Neural progenitor cell (in vitro differentiated cells): ENCODE results near the gene ATP11A. TPM values are rescaled to one million over a fixed set of nuclear protein-coding genes. Genes with fewer than 3 reads are reported as not detected.

Experiments
- DNase-seq: peaks from one replicate; pipeline ENCODE4 v3.0.0-alpha.2; 2016; ENCODE audit warnings: low spot score
- H2AFZ ChIP-seq: fragments of 200-600 bp; sonication (generic); replicated peaks from 2 replicates; pipeline ENCODE4 v1.6.1; 2016; ENCODE audit warnings: antibody characterized with exemption
- H3F3A ChIP-seq: fragments of 200-600 bp; sonication (generic); 2 replicates; pipeline ENCODE4 v1.6.1; 2016; ENCODE audit warnings: antibody characterized with exemption, low read depth
- H3K27ac ChIP-seq: fragments of 200-600 bp; sonication (generic); 2 replicates; pipeline ENCODE4 v1.5.1; 2016; ENCODE audit warnings: mild to moderate bottlenecking
- H3K27me3 ChIP-seq: fragments of 200-600 bp; sonication (generic); 2 replicates; pipeline ENCODE4 v1.6.1; 2016; ENCODE audit warnings: mild to moderate bottlenecking, moderate library complexity
- H3K36me3 ChIP-seq: fragments of 200-600 bp; sonication (generic); 2 replicates; pipeline ENCODE4 v1.5.1; 2016
- H3K4me1 ChIP-seq: fragments of 200-600 bp; sonication (generic); 2 replicates; pipeline ENCODE4 v1.6.1; 2016; ENCODE audit warnings: mixed run types
- H3K4me2 ChIP-seq: fragments of 200-600 bp; sonication (generic); 2 replicates; pipeline ENCODE4 v1.6.1; 2016
- H3K4me3 ChIP-seq: fragments of 200-600 bp; sonication (generic); 2 replicates; pipeline ENCODE4 v1.5.1; 2016
- H3K79me2 ChIP-seq: fragments of 200-600 bp; sonication (generic); 2 replicates; pipeline ENCODE4 v1.6.1; 2016; ENCODE audit warnings: low read depth
- H3K9ac ChIP-seq: fragments of 200-600 bp; sonication (generic); 2 replicates; pipeline ENCODE4 v1.6.1; 2016
- H3K9me3 ChIP-seq: fragments of 200-600 bp; sonication (generic); 2 replicates; pipeline ENCODE4 v1.5.1; 2016; ENCODE audit warnings: low read depth
- H4K20me1 ChIP-seq: fragments of 200-600 bp; sonication (generic); 2 replicates; pipeline ENCODE4 v1.6.1; 2016; ENCODE audit warnings: low read depth
- H3K27ac Mint-ChIP-seq: 3 replicates; pipeline ENCODE4 v1.8.0; 2021; ENCODE audit warnings: mixed read lengths
- H3K27me3 Mint-ChIP-seq: 2 replicates; pipeline ENCODE4 v1.8.0; 2022; ENCODE audit warnings: low read depth, mild to moderate bottlenecking, inconsistent platforms, moderate library complexity, mixed read lengths; ENCODE audit not compliant: insufficient read depth
- H3K36me3 Mint-ChIP-seq: 3 replicates; pipeline ENCODE4 v1.8.0; 2021; ENCODE audit warnings: mixed read lengths
- H3K4me1 Mint-ChIP-seq: 3 replicates; pipeline ENCODE4 v1.8.0; 2021; ENCODE audit warnings: mixed read lengths
- H3K4me3 Mint-ChIP-seq: 3 replicates; pipeline ENCODE4 v1.8.0; 2021; ENCODE audit warnings: mild to moderate bottlenecking, moderate library complexity, mixed read lengths
- H3K9me3 Mint-ChIP-seq: 3 replicates; pipeline ENCODE4 v1.8.0; 2020; ENCODE audit warnings: mixed read lengths
- EZH2 ChIP-seq: fragments of 200-600 bp; sonication (generic); IDR thresholded peaks from 2 replicates; pipeline ENCODE4 v1.6.1; 2017; ENCODE audit warnings: antibody characterized with exemption, mild to moderate bottlenecking, moderate library complexity
- EZH2phosphoT487 ChIP-seq: fragments of 200-600 bp; sonication (generic); IDR thresholded peaks from 2 replicates; pipeline ENCODE4 v1.6.1; 2017; ENCODE audit warnings: antibody characterized with exemption
- total RNA-seq: library from RNA; depleted of rRNA; stranded (reverse); fragments of >200 nt; gene quantifications from 2 replicates; pipeline ENCODE4 v1.2.3, GENCODE V29; 2015; ENCODE audit warnings: low replicate concordance
- TF ChIP-seq, protein P1 (sequence below): fragments of 200-600 bp; sonication (generic); IDR thresholded peaks from 2 replicates; pipeline ENCODE4 v1.5.1; 2017; ENCODE audit warnings: antibody characterized with exemption, mild to moderate bottlenecking

ATP11A gene
- total RNA-seq, 1 donor from 2014 or later, result 12.6 TPM

GRCh38 chr13:112894423-112894672 lies 204.5 kb downstream of the ATP11A start:
- TF ChIP-seq EZH2phosphoT487 (no peak), EZH2 (no peak)
- TF ChIP-seq, protein P1, sequence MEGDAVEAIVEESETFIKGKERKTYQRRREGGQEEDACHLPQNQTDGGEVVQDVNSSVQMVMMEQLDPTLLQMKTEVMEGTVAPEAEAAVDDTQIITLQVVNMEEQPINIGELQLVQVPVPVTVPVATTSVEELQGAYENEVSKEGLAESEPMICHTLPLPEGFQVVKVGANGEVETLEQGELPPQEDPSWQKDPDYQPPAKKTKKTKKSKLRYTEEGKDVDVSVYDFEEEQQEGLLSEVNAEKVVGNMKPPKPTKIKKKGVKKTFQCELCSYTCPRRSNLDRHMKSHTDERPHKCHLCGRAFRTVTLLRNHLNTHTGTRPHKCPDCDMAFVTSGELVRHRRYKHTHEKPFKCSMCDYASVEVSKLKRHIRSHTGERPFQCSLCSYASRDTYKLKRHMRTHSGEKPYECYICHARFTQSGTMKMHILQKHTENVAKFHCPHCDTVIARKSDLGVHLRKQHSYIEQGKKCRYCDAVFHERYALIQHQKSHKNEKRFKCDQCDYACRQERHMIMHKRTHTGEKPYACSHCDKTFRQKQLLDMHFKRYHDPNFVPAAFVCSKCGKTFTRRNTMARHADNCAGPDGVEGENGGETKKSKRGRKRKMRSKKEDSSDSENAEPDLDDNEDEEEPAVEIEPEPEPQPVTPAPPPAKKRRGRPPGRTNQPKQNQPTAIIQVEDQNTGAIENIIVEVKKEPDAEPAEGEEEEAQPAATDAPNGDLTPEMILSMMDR, result no peak
- peak overlapping the region; percentile 78 for H3K9ac ChIP-seq

DNA sequence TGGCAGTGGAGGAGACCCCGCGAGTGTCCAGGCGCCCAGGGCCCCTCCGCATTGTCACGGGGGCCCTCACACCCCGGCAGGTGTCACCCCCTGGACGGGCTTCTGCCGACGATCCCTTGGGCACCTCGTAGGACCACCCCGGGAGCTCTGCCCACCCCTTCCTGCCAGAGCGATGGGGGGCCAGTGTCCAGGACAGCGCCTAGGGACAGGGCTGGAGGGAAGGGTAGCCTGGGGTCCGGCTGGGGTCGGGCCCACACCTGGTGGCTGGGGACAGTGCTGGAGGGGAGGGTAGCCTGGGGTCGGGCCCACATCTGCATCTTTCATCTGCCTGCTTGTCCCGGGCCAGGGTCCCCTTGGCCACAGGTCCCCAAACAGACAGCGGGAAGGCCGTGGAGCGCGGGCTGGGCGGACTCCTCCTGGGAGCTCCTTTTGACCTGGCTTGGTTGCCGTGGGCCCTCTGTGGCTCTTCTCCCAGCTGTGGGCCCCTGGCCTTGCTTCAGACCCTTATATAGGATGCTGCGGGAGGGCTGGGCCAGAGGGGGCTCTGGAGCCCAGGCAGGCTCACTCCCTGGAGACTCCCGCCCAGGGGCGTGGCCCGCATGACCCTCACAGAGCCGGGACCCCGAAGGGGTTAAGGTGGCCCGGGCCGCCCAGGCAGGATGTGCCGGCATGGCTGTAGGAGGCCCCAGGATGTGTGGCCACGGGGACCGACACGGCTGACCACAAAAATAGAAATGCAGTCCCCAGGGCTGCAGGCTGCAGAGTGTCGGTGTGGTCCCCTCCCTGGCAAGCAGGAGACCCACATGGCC lies 205.0 kb downstream of the ATP11A start:
- Mint-ChIP-seq H3K4me1 (peaks cover 50% of the 10 kb centered on the region), H3K27ac (no peak overlapping the region), H3K9me3 (no peaks in the 10 kb centered on the region), H3K36me3 (peaks cover 9% of the 10 kb centered on the region), H3K27me3 (peaks cover 12% of the 10 kb centered on the region), H3K4me3 (peak overlapping the region; percentile 84)
- DNase-seq, result peak; percentile 73
- peaks cover 41% of the 10 kb centered on the region for H3F3A ChIP-seq
- H3K4me2 ChIP-seq, result peak overlapping the region; percentile 81
- no peak overlapping the region for H2AFZ ChIP-seq
- H3K9me3 ChIP-seq, result no peaks in the 10 kb centered on the region
- H3K36me3 ChIP-seq, result no peaks in the 10 kb centered on the region
- H3K4me1 ChIP-seq, result peaks cover 49% of the 10 kb centered on the region
- H4K20me1 ChIP-seq, result peaks cover 44% of the 10 kb centered on the region
- no peak overlapping the region for H3K27ac ChIP-seq
- H3K27me3 ChIP-seq, result peaks cover 8% of the 10 kb centered on the region
- peak overlapping the region; percentile 78 for H3K9ac ChIP-seq
- H3K4me3 ChIP-seq, result peak overlapping the region; percentile 96
- TF ChIP-seq, protein P1, result no peak
- TF ChIP-seq EZH2phosphoT487 (no peak), EZH2 (no peak)
- H3K79me2 ChIP-seq, result peaks cover 32% of the 10 kb centered on the region

More at GRCh38 chr13:112894423-112894672, 204.5 kb downstream of the ATP11A start:
- Histone ChIP-seq H3K27ac (no peak overlapping the region), H3K4me1 (peaks cover 49% of the 10 kb centered on the region), H3K36me3 (no peaks in the 10 kb centered on the region), H3K9me3 (no peaks in the 10 kb centered on the region), H2AFZ (no peak overlapping the region), H3K27me3 (peaks cover 8% of the 10 kb centered on the region), H3K4me3 (peak overlapping the region; percentile 96), H3K79me2 (peaks cover 27% of the 10 kb centered on the region), H3F3A (peaks cover 41% of the 10 kb centered on the region), H4K20me1 (peaks cover 39% of the 10 kb centered on the region), H3K4me2 (peak overlapping the region; percentile 81)
- peaks cover 53% of the 10 kb centered on the region for H3K4me1 Mint-ChIP-seq
- peaks cover 7% of the 10 kb centered on the region for H3K36me3 Mint-ChIP-seq
- H3K4me3 Mint-ChIP-seq, result peak overlapping the region; percentile 84
- DNase-seq, result no peak
- H3K27me3 Mint-ChIP-seq, result peaks cover 12% of the 10 kb centered on the region
- no peaks in the 10 kb centered on the region for H3K9me3 Mint-ChIP-seq
- H3K27ac Mint-ChIP-seq, result no peak overlapping the region

DNA sequence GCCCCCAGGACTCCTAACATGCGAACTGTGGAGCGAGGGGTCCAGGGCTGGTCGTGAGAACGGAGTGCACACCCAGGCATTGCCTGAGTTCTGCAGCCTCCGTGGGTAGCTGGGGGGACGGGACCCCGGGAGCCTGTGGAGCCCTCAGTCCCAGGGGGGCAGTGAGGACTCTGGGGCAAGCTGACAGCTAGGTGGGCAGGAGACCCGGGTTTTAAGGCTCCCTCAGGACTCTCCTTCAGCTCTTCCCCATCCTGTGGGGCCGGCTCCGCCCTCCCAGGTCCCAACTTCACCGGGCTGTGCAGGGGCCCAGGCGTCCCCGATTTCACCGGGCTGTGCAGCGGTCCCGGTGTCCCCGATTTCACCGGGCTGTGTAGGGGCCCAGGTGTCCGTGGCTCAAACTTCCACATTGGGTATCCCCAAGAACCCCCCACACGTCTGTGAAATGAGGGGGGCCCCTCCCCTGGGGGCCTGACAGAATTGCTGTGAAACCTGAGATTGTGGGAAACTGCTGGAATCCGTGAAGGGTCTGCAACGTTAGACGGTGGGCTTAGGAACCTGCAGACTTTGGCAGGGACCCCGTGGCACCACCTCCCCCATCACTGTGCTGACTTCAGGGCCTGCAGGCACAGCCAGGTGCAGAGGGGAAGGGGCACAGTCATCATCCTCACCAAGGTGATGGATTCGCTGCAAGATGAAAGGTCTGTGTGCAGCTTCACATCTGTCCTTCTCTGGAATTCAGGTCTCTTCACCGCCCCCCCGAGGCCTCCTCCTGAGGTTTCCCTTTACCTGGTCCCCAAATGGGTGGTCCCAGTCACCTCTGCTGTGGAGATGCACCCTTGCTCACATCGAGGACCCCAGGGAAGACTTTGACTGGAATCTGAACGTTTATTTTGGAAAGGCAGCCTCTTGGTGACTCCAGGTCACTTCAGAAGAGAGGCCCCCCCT lies 206.0 kb downstream of the ATP11A start:
- peak overlapping the region; percentile 96 for H3K4me3 ChIP-seq
- H3K36me3 ChIP-seq, result no peaks in the 10 kb centered on the region
- no peak for DNase-seq
- peaks cover 14% of the 10 kb centered on the region for H3K27me3 Mint-ChIP-seq
- H2AFZ ChIP-seq, result no peak overlapping the region
- H3K4me1 ChIP-seq, result peaks cover 47% of the 10 kb centered on the region
- no peaks in the 10 kb centered on the region for H3K9me3 ChIP-seq
- peaks cover 13% of the 10 kb centered on the region for H3K36me3 Mint-ChIP-seq
- no peak for TF ChIP-seq EZH2
- no peak for TF ChIP-seq EZH2phosphoT487
- TF ChIP-seq, protein P1, result no peak
- H4K20me1 ChIP-seq, result peaks cover 54% of the 10 kb centered on the region
- H3K4me2 ChIP-seq, result peak overlapping the region; percentile 81
- no peak overlapping the region for H3K9ac ChIP-seq
- peaks cover 41% of the 10 kb centered on the region for H3K79me2 ChIP-seq
- H3K27ac ChIP-seq, result no peak overlapping the region
- H3K27me3 ChIP-seq, result no peaks in the 10 kb centered on the region
- peaks cover 50% of the 10 kb centered on the region for H3K4me1 Mint-ChIP-seq
- H3K9me3 Mint-ChIP-seq, result no peaks in the 10 kb centered on the region
- H3F3A ChIP-seq, result peaks cover 33% of the 10 kb centered on the region
- H3K27ac Mint-ChIP-seq, result no peak overlapping the region
- H3K4me3 Mint-ChIP-seq, result peak overlapping the region; percentile 84
